Measurements from ENCODE around the gene DNAJC30.

DNA sequence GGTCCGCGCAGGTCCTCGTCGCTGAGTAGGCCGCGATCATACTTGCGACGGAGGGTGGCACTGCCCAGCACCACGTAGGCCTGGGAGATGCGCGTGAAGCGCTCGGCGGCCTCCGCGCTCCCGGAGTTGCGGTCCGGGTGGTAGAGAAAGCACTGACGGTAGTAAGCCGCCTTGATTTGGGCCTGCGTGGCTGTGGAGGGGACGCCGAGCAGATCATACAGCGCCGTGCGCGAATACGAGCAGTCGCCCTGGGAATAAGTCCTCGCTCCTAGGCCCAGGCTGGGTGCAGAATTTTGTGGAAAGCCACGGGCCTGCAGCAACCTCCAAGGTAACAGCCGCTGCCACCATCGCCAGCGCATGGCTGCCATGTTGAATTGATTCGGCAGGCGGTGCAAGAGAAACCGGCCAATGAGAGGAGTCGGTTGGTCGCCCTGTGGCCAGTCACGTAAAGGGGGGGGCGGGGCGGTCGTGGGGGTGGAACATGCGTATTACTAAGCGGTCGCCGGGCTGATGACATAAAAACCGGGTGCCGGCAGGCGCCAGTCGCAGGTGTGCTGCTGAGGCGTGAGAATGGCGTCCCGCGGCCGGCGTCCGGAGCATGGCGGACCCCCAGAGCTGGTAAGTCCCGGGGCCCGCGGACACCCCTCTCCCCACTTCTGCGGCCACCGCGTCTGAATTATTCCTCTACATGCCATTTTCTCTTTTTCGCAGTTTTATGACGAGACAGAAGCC, at the start of gene DNAJC30, which contains the start of gene BUD23:
- TF ChIP-seq, protein P1, sequence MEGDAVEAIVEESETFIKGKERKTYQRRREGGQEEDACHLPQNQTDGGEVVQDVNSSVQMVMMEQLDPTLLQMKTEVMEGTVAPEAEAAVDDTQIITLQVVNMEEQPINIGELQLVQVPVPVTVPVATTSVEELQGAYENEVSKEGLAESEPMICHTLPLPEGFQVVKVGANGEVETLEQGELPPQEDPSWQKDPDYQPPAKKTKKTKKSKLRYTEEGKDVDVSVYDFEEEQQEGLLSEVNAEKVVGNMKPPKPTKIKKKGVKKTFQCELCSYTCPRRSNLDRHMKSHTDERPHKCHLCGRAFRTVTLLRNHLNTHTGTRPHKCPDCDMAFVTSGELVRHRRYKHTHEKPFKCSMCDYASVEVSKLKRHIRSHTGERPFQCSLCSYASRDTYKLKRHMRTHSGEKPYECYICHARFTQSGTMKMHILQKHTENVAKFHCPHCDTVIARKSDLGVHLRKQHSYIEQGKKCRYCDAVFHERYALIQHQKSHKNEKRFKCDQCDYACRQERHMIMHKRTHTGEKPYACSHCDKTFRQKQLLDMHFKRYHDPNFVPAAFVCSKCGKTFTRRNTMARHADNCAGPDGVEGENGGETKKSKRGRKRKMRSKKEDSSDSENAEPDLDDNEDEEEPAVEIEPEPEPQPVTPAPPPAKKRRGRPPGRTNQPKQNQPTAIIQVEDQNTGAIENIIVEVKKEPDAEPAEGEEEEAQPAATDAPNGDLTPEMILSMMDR (IDR thresholded peaks at IDR 0.05; ENCODE audit: low read depth, low read length), result no peak
- no peak for TF ChIP-seq EZH2phosphoT487 (IDR thresholded peaks at IDR 0.05; ENCODE audit: low read depth)

Data from OCI-LY3 (cell line).